NCI-H2196 treated with DMSO at 0.1 percent for 48 hours (cell line): ENCODE data around the gene ADAMTS4.

Experiments
- DNase-seq: peaks from one replicate; lab custom pipeline; 2025; ENCODE audit not compliant: unreplicated experiment; lab: John Stamatoyannopoulos, UW

Gene ADAMTS4

DNA sequence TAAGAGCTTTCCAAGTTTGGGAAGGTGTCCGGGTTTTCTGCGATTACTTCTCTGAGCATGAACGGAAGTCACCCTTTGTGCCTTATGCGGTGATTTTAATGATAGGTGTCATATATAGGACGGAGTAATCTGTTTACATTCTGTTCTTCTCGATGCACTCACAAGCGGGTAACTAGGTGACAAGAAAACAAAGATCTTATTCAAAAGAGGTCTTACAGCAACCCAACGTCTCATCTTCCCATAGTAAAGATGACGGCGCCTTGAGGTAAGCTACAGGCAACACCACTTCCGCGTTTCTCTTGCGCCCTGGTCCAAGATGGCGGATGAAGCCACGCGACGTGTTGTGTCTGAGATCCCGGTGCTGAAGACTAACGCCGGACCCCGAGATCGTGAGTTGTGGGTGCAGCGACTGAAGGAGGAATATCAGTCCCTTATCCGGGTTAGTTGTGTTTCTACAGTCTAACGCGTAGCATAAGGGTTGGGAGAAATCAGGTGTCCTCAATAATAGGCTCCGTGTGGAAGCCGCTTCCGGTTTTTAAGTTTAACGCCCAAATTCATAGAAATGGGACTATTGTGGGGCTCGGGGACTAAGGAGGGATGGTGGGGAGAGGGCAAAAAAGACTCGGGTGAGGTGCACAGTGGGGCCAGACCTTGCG is 45.0 kb downstream of the ADAMTS4 start, which contains the start of gene UFC1:
TSS of gene UFC1 (plus strand) at position 297 of the 656 bp plus-strand sequence. CDS start at position 317, 20 bp downstream.
- DNase-seq = peak; percentile 89

GRCh38 chr1:161153176-161153575 is 45.7 kb downstream of the ADAMTS4 start:
- DNase-seq = no peak

- DNase-seq = no peak
Observed at GRCh38 chr1:161145832-161146231, 53.0 kb downstream of the ADAMTS4 start.

DNA sequence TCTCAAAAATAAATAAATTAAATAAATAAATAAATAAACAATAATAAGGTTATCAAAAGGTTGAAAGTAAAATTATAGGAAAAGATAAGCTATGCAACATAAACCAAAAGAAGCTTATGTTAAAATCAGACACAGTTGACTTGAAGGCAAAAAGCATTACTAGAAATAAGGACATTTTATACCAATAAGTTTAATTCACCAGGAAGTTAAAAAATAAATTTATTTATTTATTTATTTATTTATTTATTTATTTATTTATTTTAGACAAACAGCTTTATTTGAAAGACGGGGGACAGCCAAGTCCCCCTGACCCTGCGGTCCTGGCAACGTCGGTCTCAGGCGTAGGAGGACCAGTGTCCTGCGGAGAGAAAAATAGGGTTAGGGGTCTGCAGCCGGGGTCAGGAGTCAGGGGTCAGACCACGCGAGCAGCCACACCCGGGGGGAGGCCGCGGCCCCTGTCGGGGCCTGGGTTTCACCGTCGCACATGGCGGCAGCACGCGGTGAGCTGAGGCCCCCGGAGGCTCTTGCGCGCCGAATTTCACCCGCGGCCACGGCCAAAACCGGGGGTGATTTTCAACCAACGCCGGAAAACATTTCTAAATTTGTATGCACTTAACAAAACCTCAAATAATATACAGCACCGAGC is 58.0 kb downstream of the ADAMTS4 start:
- DNase-seq = no peak

GRCh38 chr1:161139766-161140165 is 59.1 kb downstream of the ADAMTS4 start:
- no peak for DNase-seq

DNA sequence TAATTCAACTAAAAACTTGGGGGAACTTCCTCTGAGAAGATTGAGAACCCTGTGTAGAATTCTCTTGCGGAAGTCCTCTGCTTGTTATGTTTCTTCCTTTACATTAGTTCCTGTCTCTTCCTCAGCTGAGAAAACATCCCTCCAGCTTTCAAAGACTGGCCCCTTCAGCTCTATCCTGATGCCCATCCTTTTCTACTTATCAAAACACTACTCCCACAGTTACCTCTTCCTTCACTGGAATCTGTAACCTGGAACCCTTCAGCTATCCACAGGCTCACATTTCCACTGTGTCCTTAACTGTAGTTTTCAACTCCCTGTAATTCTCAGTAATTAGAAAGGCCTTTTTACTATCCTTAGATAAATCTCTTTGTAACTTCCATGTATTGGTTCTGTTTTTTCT is 60.4 kb downstream of the ADAMTS4 start:
- DNase-seq = no peak

DNA sequence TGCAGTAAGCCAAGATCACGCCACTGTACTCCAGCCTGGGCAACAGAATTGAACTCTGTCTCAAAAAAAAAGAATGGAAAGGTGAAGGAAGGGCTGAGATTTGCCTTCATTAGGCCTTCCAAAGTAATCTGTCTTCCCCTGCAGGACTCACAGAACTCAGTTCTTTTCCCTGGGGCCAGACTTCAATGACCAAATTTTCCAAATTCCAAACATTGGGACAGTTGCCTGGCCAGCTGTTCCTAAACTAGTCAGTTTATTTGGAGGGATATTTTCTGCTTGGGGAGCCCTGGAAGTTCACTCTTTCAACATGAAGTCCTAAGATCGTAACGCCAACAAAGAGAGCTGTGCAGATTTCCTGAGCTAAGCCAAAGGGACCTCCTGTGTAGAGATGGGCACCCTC is 61.0 kb downstream of the ADAMTS4 start:
- no peak for DNase-seq
